Breast epithelium (tissue), 3 donors: Measurements from ENCODE around the gene CACFD1.

ENCODE experiments used
- POLR2A ChIP-seq: fragments of 450-650 bp; IDR thresholded peaks from one replicate; pipeline ENCODE4 v1.6.1; 2016; ENCODE audit warnings: antibody characterized with exemption, mild to moderate bottlenecking, moderate library complexity
- POLR2AphosphoS5 ChIP-seq, 3 donors: sonication (generic); formaldehyde crosslinking; IDR thresholded peaks; one replicate each; pipeline ENCODE4 v1.6.1; 2017; ENCODE audit warnings: antibody characterized with exemption in 3 of 3
- TF ChIP-seq, protein P1 (sequence below), 3 donors: fragments of 450-650 bp; IDR thresholded peaks; one replicate each; pipeline ENCODE4 v1.5.1; 2016 to 2017; ENCODE audit warnings: antibody characterized with exemption in 3 of 3, mild to moderate bottlenecking in 3 of 3, moderate library complexity in 3 of 3

- no peak for TF ChIP-seq POLR2A
- TF ChIP-seq, protein P1, sequence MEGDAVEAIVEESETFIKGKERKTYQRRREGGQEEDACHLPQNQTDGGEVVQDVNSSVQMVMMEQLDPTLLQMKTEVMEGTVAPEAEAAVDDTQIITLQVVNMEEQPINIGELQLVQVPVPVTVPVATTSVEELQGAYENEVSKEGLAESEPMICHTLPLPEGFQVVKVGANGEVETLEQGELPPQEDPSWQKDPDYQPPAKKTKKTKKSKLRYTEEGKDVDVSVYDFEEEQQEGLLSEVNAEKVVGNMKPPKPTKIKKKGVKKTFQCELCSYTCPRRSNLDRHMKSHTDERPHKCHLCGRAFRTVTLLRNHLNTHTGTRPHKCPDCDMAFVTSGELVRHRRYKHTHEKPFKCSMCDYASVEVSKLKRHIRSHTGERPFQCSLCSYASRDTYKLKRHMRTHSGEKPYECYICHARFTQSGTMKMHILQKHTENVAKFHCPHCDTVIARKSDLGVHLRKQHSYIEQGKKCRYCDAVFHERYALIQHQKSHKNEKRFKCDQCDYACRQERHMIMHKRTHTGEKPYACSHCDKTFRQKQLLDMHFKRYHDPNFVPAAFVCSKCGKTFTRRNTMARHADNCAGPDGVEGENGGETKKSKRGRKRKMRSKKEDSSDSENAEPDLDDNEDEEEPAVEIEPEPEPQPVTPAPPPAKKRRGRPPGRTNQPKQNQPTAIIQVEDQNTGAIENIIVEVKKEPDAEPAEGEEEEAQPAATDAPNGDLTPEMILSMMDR (IDR thresholded peaks at IDR 0.05), result no peak
- TF ChIP-seq POLR2AphosphoS5 (IDR thresholded peaks at IDR 0.05), result no peak
These were observed 16.5 kb downstream of the CACFD1 start for GRCh38 chr9:133476036-133476931.
